Trophoblast cell (in vitro differentiated cells and primary cell): Measurements from ENCODE around the gene MORN1.

Experiments used
- DNase-seq, 2 donors: peaks; one replicate each; pipeline ENCODE4 v3.0.0-alpha.2; 2016
- H2AFZ ChIP-seq: 2 replicates; pipeline ENCODE4 v1.6.1; 2013; ENCODE audit warnings: low read length, moderate library complexity, mild to moderate bottlenecking; ENCODE audit not compliant: insufficient read depth, poor library complexity
- H2AK5ac ChIP-seq: 2 replicates; pipeline ENCODE4 v1.6.1; 2013; ENCODE audit warnings: mild to moderate bottlenecking, low read length
- H2BK120ac ChIP-seq: 2 replicates; pipeline ENCODE4 v1.6.1; 2013; ENCODE audit warnings: low read length, mild to moderate bottlenecking, moderate library complexity; ENCODE audit not compliant: insufficient read depth, poor library complexity
- H2BK12ac ChIP-seq: 2 replicates; pipeline ENCODE4 v1.6.1; 2013; ENCODE audit warnings: mild to moderate bottlenecking, low read length, moderate library complexity
- H2BK5ac ChIP-seq: 2 replicates; pipeline ENCODE4 v1.6.1; 2013; ENCODE audit warnings: low read length, low read depth, moderate library complexity, mild to moderate bottlenecking; ENCODE audit not compliant: poor library complexity
- H3K14ac ChIP-seq: 2 replicates; pipeline ENCODE4 v1.6.1; 2013; ENCODE audit warnings: mild to moderate bottlenecking, low read length
- H3K18ac ChIP-seq: 2 replicates; pipeline ENCODE4 v1.6.1; 2013; ENCODE audit warnings: mild to moderate bottlenecking, low read length
- H3K23ac ChIP-seq: 2 replicates; pipeline ENCODE4 v1.6.1; 2013; ENCODE audit warnings: low read length
- H3K27ac ChIP-seq: 2 replicates; pipeline ENCODE4 v1.5.1; 2013; ENCODE audit warnings: low read depth, mild to moderate bottlenecking, inconsistent platforms, low read length, moderate library complexity
- H3K27me3 ChIP-seq: 2 replicates; pipeline ENCODE4 v1.6.1; 2013; ENCODE audit warnings: inconsistent platforms, mild to moderate bottlenecking, low read length, moderate library complexity; ENCODE audit not compliant: insufficient read depth
- H3K36me3 ChIP-seq, 2 experiments: 1 replicate in 1 of 2; 2 replicates in 1 of 2; pipeline ENCODE4 v1.6.1; 2013; ENCODE audit warnings: low read length in 2 of 2, mild to moderate bottlenecking in 2 of 2, moderate library complexity in 1 of 2; ENCODE audit not compliant: insufficient read depth in 2 of 2, control insufficient read depth in 1 of 2
- H3K4ac ChIP-seq: 2 replicates; pipeline ENCODE4 v1.6.1; 2013; ENCODE audit warnings: low read depth, mild to moderate bottlenecking, low read length, moderate library complexity
- H3K4me1 ChIP-seq, 2 experiments: 1 replicate in 1 of 2; 2 replicates in 1 of 2; pipeline ENCODE4 v1.6.1; 2013; ENCODE audit warnings: low read length in 2 of 2, mild to moderate bottlenecking in 2 of 2, moderate library complexity in 1 of 2; ENCODE audit not compliant: insufficient read depth in 2 of 2, control insufficient read depth in 1 of 2
- H3K4me2 ChIP-seq: 2 replicates; pipeline ENCODE4 v1.6.1; 2013; ENCODE audit warnings: inconsistent platforms, mild to moderate bottlenecking, low read length, moderate library complexity
- H3K4me3 ChIP-seq: 2 replicates; pipeline ENCODE4 v1.5.1; 2013; ENCODE audit warnings: mild to moderate bottlenecking, low read depth, low read length, inconsistent platforms
- H3K79me1 ChIP-seq: one replicate; pipeline ENCODE4 v1.6.1; 2013; ENCODE audit warnings: low read length
- H3K79me2 ChIP-seq: 2 replicates; pipeline ENCODE4 v1.6.1; 2013; ENCODE audit warnings: low read length, mild to moderate bottlenecking; ENCODE audit not compliant: control insufficient read depth, insufficient read depth, poor library complexity
- H3K9ac ChIP-seq: 2 replicates; pipeline ENCODE4 v1.6.1; 2013; ENCODE audit warnings: mild to moderate bottlenecking, low read length
- H3K9me3 ChIP-seq: 2 replicates; pipeline ENCODE4 v1.6.1; 2013; ENCODE audit warnings: low read depth, mild to moderate bottlenecking, control low read depth, inconsistent platforms, low read length; ENCODE audit not compliant: insufficient read depth
- H4K12ac ChIP-seq: 2 replicates; pipeline ENCODE4 v1.6.1; 2013; ENCODE audit warnings: low read depth, mild to moderate bottlenecking, low read length, moderate library complexity
- H4K8ac ChIP-seq: 2 replicates; pipeline ENCODE4 v1.6.1; 2013; ENCODE audit warnings: low read depth, mild to moderate bottlenecking, low read length, moderate library complexity
- H4K91ac ChIP-seq: one replicate; pipeline ENCODE4 v1.6.1; 2013; ENCODE audit warnings: low read depth, mild to moderate bottlenecking, low read length, moderate library complexity
- WGBS: extraction: QIAGEN DNeasy Blood & Tissue Kit; methylation state at CpG from one replicate; pipeline ENCODE4 v1.1.7; 2013; ENCODE audit warnings: missing lambda C conversion rate; ENCODE audit not compliant: insufficient read length, insufficient coverage; ENCODE audit errors: extremely low coverage; 5-methylcytosine and 5-hydroxymethylcytosine counted together

MORN1 gene

DNA sequence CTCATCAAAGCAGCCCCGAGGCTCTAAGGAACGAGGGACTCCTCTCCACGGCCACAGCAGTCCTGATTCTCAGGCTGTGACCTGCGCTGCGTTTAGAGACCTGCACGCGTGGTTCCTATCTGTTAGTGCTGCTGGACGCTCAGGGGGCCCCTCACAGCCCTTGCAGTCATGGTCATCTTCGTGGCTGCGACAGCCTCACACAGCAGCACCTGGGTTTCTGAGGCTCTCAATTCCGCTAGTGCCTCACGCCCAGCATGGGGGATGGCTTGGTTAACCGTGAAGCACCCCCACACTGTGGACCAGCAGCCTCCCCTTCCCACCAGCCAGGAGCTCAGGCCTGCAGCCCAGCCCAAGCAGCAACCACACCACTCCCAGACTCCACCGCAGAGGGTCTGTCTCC, 7.8 kb downstream of the MORN1 start:
- H3K23ac ChIP-seq = no peak overlapping the region
- H2BK120ac ChIP-seq = no peak overlapping the region
- no peak overlapping the region for H4K8ac ChIP-seq
- no peak overlapping the region for H2AFZ ChIP-seq
- H3K4me2 ChIP-seq = no peak overlapping the region
- no peaks in the 10 kb centered on the region for H3K79me2 ChIP-seq
- no peaks in the 10 kb centered on the region for H3K79me1 ChIP-seq
- H3K9me3 ChIP-seq = no peaks in the 10 kb centered on the region
- H3K36me3 ChIP-seq = peaks cover 4 to 10% of the 10 kb centered on the region in 2 experiments
- H3K27me3 ChIP-seq = no peaks in the 10 kb centered on the region
- no peak overlapping the region for H4K91ac ChIP-seq
- no CpG with 5 or more reads among the region's 14 CpGs for WGBS
- DNase-seq = no peak
- H3K9ac ChIP-seq = no peak overlapping the region
- no peak overlapping the region for H2AK5ac ChIP-seq
- no peak overlapping the region for H3K4ac ChIP-seq
- no peak overlapping the region for H3K27ac ChIP-seq
- no peak overlapping the region for H3K4me3 ChIP-seq
- no peak overlapping the region for H2BK12ac ChIP-seq
- no peak overlapping the region for H3K18ac ChIP-seq
- no peak overlapping the region for H3K14ac ChIP-seq
- H4K12ac ChIP-seq = no peak overlapping the region
- H3K4me1 ChIP-seq = no peaks in the 10 kb centered on the region
- no peak overlapping the region for H2BK5ac ChIP-seq

DNA sequence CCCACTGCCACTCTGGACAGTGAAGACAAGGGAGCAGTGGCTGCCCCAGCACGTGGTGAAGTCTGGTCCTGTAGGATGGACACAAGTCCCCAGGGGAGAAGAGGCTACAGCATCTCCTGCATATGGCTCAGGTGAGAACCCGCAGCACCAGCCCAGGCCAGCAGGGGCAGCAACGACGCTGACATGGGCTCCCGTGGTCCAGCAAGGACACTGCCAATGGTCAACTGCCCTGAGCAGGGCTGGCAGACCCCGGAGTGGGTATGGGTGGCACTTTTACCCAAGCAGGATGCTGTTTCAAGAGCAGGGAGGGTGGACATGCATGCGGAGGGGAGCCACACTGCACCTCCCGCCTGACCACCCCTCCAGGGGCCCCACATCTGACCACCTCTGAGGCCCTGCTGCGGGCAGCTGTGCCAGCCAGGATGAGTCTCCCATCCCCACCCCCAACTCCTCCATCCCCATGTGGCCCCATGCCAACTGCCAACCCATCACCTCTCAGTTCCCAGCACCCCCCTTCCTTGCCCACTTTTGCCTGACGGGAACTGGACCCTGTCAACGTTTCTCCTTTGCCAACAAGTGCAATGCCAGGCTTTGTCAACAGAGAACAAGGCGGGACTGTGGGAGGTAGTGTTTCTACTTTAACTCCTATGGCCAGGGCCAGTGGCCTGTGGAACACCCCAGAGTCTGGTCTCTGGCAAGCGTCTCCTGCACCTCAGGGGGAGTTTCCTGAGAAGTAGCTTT, 8.6 kb downstream of the MORN1 start:
- peaks cover 4 to 6% of the 10 kb centered on the region in 2 experiments for H3K36me3 ChIP-seq
- no peak overlapping the region for H4K12ac ChIP-seq
- H3K27ac ChIP-seq = no peak overlapping the region
- H3K23ac ChIP-seq = no peak overlapping the region
- H2BK12ac ChIP-seq = no peak overlapping the region
- DNase-seq = peak; percentile 48 to 71
- no peaks in the 10 kb centered on the region for H3K4me1 ChIP-seq
- H3K4ac ChIP-seq = no peak overlapping the region
- no peak overlapping the region for H2BK5ac ChIP-seq
- no peak overlapping the region for H4K91ac ChIP-seq
- H3K4me2 ChIP-seq = no peak overlapping the region
- no peak overlapping the region for H2AFZ ChIP-seq
- no peak overlapping the region for H2BK120ac ChIP-seq
- H3K79me2 ChIP-seq = no peaks in the 10 kb centered on the region
- H3K4me3 ChIP-seq = no peak overlapping the region
- H3K9me3 ChIP-seq = no peaks in the 10 kb centered on the region
- WGBS = no CpG with 5 or more reads among the region's 13 CpGs
- H3K14ac ChIP-seq = no peak overlapping the region
- no peak overlapping the region for H3K18ac ChIP-seq
- no peak overlapping the region for H4K8ac ChIP-seq
- no peaks in the 10 kb centered on the region for H3K27me3 ChIP-seq
- H2AK5ac ChIP-seq = no peak overlapping the region
- no peak overlapping the region for H3K9ac ChIP-seq
- H3K79me1 ChIP-seq = no peaks in the 10 kb centered on the region

DNA sequence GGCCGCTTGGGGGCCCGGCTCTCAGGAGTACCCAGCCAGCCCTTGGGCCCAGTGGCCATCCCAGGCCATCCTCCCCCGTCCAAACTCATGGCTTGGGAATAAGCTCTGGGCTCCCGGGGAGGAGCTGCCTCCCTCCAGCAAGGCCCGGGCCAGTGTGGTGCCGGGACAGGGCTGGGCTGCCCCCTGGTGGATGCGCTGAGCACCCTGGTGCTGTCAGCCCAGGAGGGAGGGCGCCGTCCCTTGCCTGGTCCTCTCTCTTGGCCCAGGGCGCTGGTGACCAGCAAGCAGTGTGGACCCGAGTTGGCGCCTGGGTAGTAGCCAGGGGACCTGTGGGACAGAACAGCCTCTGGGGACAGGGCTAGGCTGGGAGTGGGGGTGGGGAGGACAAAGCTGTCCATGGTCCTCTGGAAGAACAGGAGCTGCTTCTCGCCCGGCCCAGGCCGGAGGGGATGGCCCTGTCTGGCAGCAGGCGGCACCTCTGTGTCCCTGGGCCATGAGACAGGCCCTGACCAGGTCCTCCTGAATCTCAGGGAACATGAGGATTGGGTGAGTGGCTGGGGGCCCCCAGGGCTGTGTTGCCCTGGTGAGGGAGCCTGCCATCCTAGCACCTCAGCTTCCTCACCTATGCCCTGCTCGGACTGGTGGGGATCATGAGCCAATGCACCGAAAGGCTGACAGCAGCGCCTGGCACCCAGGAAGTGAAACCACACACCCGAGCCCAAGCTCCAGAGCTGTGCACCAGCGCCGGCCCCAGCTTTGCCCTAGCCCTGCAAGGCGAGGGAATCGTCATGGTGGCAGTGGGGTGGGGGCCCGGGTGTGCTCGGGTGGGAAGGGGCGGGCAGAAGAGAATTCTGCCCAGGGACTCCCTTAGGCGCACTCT, 9.4 kb downstream of the MORN1 start:
- H3K4ac ChIP-seq = no peak overlapping the region
- H3K4me1 ChIP-seq = no peaks in the 10 kb centered on the region
- DNase-seq = peak; percentile 79 to 86
- H3K36me3 ChIP-seq = peaks cover under 1 to 2% of the 10 kb centered on the region in 2 experiments
- peak overlapping the region; percentile 2 for H3K4me3 ChIP-seq
- no peak overlapping the region for H2BK120ac ChIP-seq
- no peaks in the 10 kb centered on the region for H3K79me1 ChIP-seq
- H4K12ac ChIP-seq = no peak overlapping the region
- H2BK12ac ChIP-seq = no peak overlapping the region
- no CpG with 5 or more reads among the region's 28 CpGs for WGBS
- H4K8ac ChIP-seq = no peak overlapping the region
- H2AK5ac ChIP-seq = no peak overlapping the region
- no peak overlapping the region for H2AFZ ChIP-seq
- no peaks in the 10 kb centered on the region for H3K79me2 ChIP-seq
- H3K18ac ChIP-seq = no peak overlapping the region
- no peak overlapping the region for H3K23ac ChIP-seq
- H3K9me3 ChIP-seq = no peaks in the 10 kb centered on the region
- no peak overlapping the region for H3K27ac ChIP-seq
- no peak overlapping the region for H3K14ac ChIP-seq
- no peak overlapping the region for H3K4me2 ChIP-seq
- H2BK5ac ChIP-seq = no peak overlapping the region
- H4K91ac ChIP-seq = no peak overlapping the region
- no peak overlapping the region for H3K9ac ChIP-seq
- no peaks in the 10 kb centered on the region for H3K27me3 ChIP-seq

DNA sequence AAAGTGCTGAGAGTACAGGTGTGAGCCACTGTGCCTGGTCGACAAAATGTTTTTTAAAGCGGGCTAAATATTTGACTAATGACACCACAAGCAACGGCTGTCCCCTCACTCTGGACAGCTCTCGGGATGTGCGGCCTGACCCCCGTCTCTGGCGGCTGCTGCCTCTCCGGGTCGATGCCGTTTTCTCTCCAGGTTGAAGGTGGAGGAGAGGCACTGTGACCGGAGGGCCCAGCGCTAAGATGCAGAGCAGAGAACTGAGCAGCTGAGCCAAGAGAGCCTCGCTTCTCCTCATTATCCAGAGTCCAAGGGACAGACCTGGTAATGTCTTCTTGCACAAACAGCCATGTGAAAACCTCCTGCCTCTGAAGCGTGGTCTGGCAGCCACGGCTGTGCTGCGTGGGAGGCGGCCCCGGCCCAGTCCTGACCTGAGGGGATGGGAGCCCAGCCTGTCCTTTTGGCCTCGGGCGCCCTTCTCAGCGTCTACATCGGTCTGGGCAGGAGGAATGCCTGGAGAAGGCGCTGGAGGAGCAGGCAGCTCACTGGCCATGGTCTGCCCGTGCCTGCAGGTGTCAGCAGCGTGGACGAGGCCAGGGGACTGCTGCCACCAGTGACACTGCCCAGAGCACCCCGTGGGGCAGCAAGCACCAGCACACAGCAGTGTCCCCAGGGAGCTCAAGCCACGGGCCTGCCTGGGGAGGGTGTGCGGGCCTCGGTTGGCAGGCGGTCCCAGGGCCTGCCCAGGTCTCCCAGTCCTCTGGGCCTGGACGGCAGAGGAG, 10.3 kb downstream of the MORN1 start:
- DNase-seq = peak; percentile 33 to 53
- Histone ChIP-seq H3K27ac (no peak overlapping the region), H3K27me3 (no peaks in the 10 kb centered on the region), H3K4ac (no peak overlapping the region), H4K12ac (no peak overlapping the region), H2AK5ac (no peak overlapping the region), H3K9ac (no peak overlapping the region), H3K18ac (no peak overlapping the region), H3K4me2 (no peak overlapping the region), H3K4me3 (no peak overlapping the region), H2AFZ (no peak overlapping the region), H2BK120ac (no peak overlapping the region), H4K91ac (no peak overlapping the region), H2BK5ac (no peak overlapping the region), H3K9me3 (no peaks in the 10 kb centered on the region), H4K8ac (no peak overlapping the region), H3K23ac (no peak overlapping the region), H3K4me1 (no peaks in the 10 kb centered on the region), H3K14ac (no peak overlapping the region), H3K36me3 (no peaks in the 10 kb centered on the region), H2BK12ac (no peak overlapping the region), H3K79me1 (no peaks in the 10 kb centered on the region), H3K79me2 (no peaks in the 10 kb centered on the region)
- no CpG with 5 or more reads among the region's 32 CpGs for WGBS
